Right lobe of liver (tissue), 6 donors: Measurements from ENCODE around the gene PDZRN4. TPM values are rescaled to one million over a fixed set of nuclear protein-coding genes. Genes with fewer than 3 reads are reported as not detected.

Source experiments
- ATAC-seq, 4 donors: fragments of 200-7000 bp; cut with Tn5 transposase; one replicate each; pipeline ENCODE4 v1.9.1; 2020; ENCODE audit warnings: mild to moderate bottlenecking in 4 of 4, moderate library complexity in 4 of 4
- DNase-seq, 3 donors: peaks; one replicate each; pipeline ENCODE4 v3.0.0-alpha.2; 2020
- H3K27ac ChIP-seq, 3 donors: fragments of 200-600 bp; one replicate each; pipeline ENCODE4 v1.8.0; 2022
- H3K27me3 ChIP-seq, 2 donors: fragments of 200-600 bp; one replicate each; pipeline ENCODE4 v1.8.0; 2022
- H3K36me3 ChIP-seq, 4 donors: fragments of 200-600 bp; sonication (generic) in 1 of 4; one replicate each; pipeline versions ENCODE4 v1.5.1 to v1.8.0; 2017 to 2022; ENCODE audit warnings: control low read depth in 1 of 4
- H3K4me1 ChIP-seq, 4 donors: fragments of 200-600 bp; sonication (generic) in 1 of 4; one replicate each; pipeline versions ENCODE4 v1.5.1 to v1.8.0; 2017 to 2022; ENCODE audit warnings: control low read depth in 1 of 4
- H3K4me3 ChIP-seq, 3 donors: fragments of 200-600 bp; one replicate each; pipeline ENCODE4 v1.8.0; 2022
- H3K9me3 ChIP-seq, 4 donors: fragments of 200-600 bp; sonication (generic) in 1 of 4; one replicate each; pipeline versions ENCODE4 v1.5.1 to v1.8.0; 2017 to 2022; ENCODE audit warnings: control low read depth in 1 of 4
- POLR2A ChIP-seq: fragments of 450-650 bp; IDR thresholded peaks from one replicate; pipeline ENCODE4 v1.6.1; 2017; ENCODE audit warnings: antibody characterized with exemption, mild to moderate bottlenecking
- WGBS: methylation state at CpG from one replicate; pipeline ENCODE4 v1.1.6; 2018; ENCODE audit warnings: low coverage, low lambda C conversion rate; ENCODE audit not compliant: insufficient coverage; ENCODE audit errors: missing lambda C conversion rate; 5-methylcytosine and 5-hydroxymethylcytosine counted together
- intact Hi-C, 2 donors: fragments of 100-400 bp; cut with DNase I; formaldehyde crosslinking; loops; one replicate each; pipeline versions ENCODE4 v1.11.2 to v1.14.1; 2022
- total RNA-seq, 6 experiments: library from RNA; depleted of rRNA in 2 of 6; stranded (reverse); fragments of >200 nt in 2 of 6; fragmentation: NEBNext Ultra II Directional in 3 of 6; extraction: Animal tissue kit (Norgen Biotek cat#: 25700) in 3 of 6; gene quantifications; one replicate each; pipeline versions ENCODE4 v1.1.0 to v1.2.4, GENCODE V29; 2016 to 2023
- TF ChIP-seq, protein P1 (sequence below), 4 donors: fragments of 200-600 bp in 3 of 4; fragments of 450-650 bp in 1 of 4; IDR thresholded peaks; one replicate each; pipeline versions ENCODE4 v1.5.1 to v1.8.0; 2016 to 2022; ENCODE audit warnings: antibody characterized with exemption in 4 of 4, mild to moderate bottlenecking in 2 of 4
- donor health status: DM: no; HTN: yes; CAD: no.
- donor health status: DM: no; HTN: no; CAD: no.
- donor health status: DM: no; HTN: no; CAD: no.
- donor health status: DM: no; HTN: yes; CAD: no.
- donor health status: DM: no; HTN: yes; CAD: no.

The PDZRN4 gene
- total RNA-seq, 6 experiments from 2014 or later: 0.12 to 0.49 (median 0.42) TPM; not detected in 1

DNA sequence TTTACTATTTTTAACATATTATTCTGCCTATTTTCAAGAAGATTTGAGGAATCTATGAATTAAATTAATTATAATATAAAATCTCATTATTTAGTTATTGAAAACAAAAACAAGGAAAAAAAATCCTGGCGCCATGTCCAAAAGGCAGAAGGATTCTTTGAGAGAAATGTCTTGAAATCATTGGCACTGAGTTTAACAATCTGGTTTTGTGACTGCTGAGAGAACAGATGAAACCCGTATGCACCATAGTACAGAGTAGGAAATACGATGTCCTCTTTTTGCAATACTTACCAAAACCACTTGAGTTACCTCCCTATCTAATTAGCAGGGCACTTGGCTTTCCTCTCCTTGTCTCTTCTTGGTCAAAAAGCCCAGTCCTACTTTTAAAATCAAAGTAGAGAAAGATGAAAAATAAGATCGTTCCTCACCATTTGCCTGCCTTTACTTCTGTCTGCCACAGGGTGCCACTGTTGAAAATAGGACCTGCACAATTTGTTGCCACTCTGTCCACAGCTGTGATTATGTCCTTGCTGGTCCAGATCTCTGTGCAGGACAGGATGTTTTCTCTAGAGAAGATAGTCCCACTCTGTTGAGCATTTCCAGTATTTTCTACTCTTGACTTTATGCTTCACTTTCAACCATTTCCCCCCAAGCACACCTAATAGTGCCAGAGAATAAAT, 179.7 kb downstream of the PDZRN4 start:
- TF ChIP-seq, protein P1, sequence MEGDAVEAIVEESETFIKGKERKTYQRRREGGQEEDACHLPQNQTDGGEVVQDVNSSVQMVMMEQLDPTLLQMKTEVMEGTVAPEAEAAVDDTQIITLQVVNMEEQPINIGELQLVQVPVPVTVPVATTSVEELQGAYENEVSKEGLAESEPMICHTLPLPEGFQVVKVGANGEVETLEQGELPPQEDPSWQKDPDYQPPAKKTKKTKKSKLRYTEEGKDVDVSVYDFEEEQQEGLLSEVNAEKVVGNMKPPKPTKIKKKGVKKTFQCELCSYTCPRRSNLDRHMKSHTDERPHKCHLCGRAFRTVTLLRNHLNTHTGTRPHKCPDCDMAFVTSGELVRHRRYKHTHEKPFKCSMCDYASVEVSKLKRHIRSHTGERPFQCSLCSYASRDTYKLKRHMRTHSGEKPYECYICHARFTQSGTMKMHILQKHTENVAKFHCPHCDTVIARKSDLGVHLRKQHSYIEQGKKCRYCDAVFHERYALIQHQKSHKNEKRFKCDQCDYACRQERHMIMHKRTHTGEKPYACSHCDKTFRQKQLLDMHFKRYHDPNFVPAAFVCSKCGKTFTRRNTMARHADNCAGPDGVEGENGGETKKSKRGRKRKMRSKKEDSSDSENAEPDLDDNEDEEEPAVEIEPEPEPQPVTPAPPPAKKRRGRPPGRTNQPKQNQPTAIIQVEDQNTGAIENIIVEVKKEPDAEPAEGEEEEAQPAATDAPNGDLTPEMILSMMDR (IDR thresholded peaks at IDR 0.05): peak in 2 of 4 donors; percentile 11 to 18
- no peak for TF ChIP-seq POLR2A
- Histone ChIP-seq H3K4me3 (no peak overlapping the region), H3K36me3 (no peaks in the 10 kb centered on the region), H3K4me1 (no peaks in the 10 kb centered on the region), H3K9me3 (no peaks in the 10 kb centered on the region), H3K27me3 (no peaks in the 10 kb centered on the region), H3K27ac (no peak overlapping the region)
- DNase-seq (no peak), ATAC-seq (no peak)
- 72% methylated on average over 4 of the region's 4 CpGs for WGBS
- intact Hi-C loops: no loop called here

DNA sequence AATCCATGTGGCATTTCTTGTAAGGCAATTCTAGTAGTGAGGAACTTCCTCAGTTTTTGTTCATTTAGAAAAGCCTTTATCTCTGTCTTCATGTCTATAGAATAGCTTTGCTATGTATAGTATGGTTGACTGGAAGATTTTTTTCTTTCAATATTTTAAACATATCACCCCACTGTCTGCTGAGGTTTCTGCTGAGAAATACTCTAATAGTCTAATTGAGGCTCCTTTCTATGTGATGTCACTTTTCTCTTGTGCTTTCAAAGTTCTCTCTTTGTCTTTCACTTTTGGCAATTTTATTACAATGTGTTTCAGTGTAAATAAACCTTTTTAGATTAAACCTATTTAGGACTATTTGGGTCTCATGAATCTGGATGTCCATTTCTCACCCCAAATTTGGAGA, 192.8 kb downstream of the PDZRN4 start:
- no peak for DNase-seq
- intact Hi-C loops: no loop called here
- ATAC-seq: no peak
- Histone ChIP-seq H3K27ac (no peak overlapping the region), H3K27me3 (no peaks in the 10 kb centered on the region), H3K4me3 (no peak overlapping the region), H3K36me3 (no peaks in the 10 kb centered on the region), H3K9me3 (no peaks in the 10 kb centered on the region), H3K4me1 (no peaks in the 10 kb centered on the region)
- no peak for TF ChIP-seq POLR2A
- TF ChIP-seq, protein P1 (IDR thresholded peaks at IDR 0.05): no peak

DNA sequence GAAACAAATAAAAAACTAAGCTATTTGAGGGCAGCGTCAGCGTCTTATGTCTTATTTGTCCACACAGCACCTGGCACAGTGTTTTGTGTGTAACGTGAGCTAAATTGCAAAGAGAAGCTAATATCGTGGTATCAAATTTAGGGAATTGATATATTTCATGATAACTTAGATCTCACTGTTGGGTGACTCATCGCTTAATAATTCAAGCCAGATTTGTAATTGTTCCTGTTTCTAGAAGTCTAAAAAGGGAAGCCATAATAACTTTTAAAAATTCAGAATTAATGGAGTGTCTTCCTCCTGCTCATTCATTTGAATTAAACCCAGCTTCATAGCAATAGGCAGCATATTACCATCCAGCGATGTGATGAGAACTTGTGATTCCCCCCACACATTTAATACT, 214.7 kb downstream of the PDZRN4 start:
- no peaks in the 10 kb centered on the region for H3K27me3 ChIP-seq
- H3K9me3 ChIP-seq: no peaks in the 10 kb centered on the region
- ATAC-seq: no peak
- no peak overlapping the region for H3K27ac ChIP-seq
- DNase-seq: no peak
- TF ChIP-seq, protein P1 (IDR thresholded peaks at IDR 0.05): no peak
- TF ChIP-seq POLR2A: no peak
- intact Hi-C loops: no loop called here
- H3K36me3 ChIP-seq: no peaks in the 10 kb centered on the region
- no peaks in the 10 kb centered on the region for H3K4me1 ChIP-seq
- 81% methylated on average over 6 of the region's 6 CpGs for WGBS
- no peak overlapping the region for H3K4me3 ChIP-seq

GRCh38 chr12:41407232-41407799, 219.2 kb downstream of the PDZRN4 start:
- 51% methylated on average over 3 of the region's 3 CpGs for WGBS
- no peak for ATAC-seq
- H3K27ac ChIP-seq: no peak overlapping the region
- no peak overlapping the region for H3K4me3 ChIP-seq
- no peaks in the 10 kb centered on the region for H3K4me1 ChIP-seq
- intact Hi-C loops: no loop called here
- H3K36me3 ChIP-seq: no peaks in the 10 kb centered on the region
- H3K9me3 ChIP-seq: no peaks in the 10 kb centered on the region
- TF ChIP-seq, protein P1 (IDR thresholded peaks at IDR 0.05): no peak
- no peak for TF ChIP-seq POLR2A
- no peak for DNase-seq
- no peaks in the 10 kb centered on the region for H3K27me3 ChIP-seq
